Osteoblast (primary cell): ENCODE results near the gene HOXC9. TPM values are rescaled to one million over a fixed set of nuclear protein-coding genes. Genes with fewer than 3 reads are reported as not detected.
A peak's percentile ranks its signal among the peaks of the same experiment; 100 is the strongest.

Experiments used
- DNase-seq: peaks from one replicate; pipeline ENCODE4 v3.0.0; 2011; ENCODE audit warnings: low spot score, mixed read lengths; ENCODE audit not compliant: insufficient read length; ENCODE audit errors: missing footprints
- H2AFZ ChIP-seq: 2 replicates; pipeline ENCODE4 v1.6.0; 2011; ENCODE audit warnings: mild to moderate bottlenecking, low read length
- H3K27ac ChIP-seq: 2 replicates; pipeline ENCODE4 v1.5.1; 2011; ENCODE audit warnings: mild to moderate bottlenecking, low read depth, low read length, moderate library complexity
- H3K27me3 ChIP-seq: 2 replicates; pipeline ENCODE4 v1.6.0; 2012; ENCODE audit warnings: mild to moderate bottlenecking, control low read depth, inconsistent platforms, low read length, moderate library complexity; ENCODE audit not compliant: insufficient read depth
- H3K36me3 ChIP-seq: 2 replicates; pipeline ENCODE4 v1.5.1; 2011; ENCODE audit warnings: mild to moderate bottlenecking, low read length, control low read depth, moderate library complexity; ENCODE audit not compliant: insufficient read depth
- H3K4me1 ChIP-seq: 2 replicates; pipeline ENCODE4 v1.5.1; 2011; ENCODE audit warnings: mild to moderate bottlenecking, low read length, control low read depth, moderate library complexity; ENCODE audit not compliant: insufficient read depth
- H3K4me2 ChIP-seq: 2 replicates; pipeline ENCODE4 v1.6.0; 2011; ENCODE audit warnings: mild to moderate bottlenecking, low read length; ENCODE audit not compliant: insufficient read depth
- H3K4me3 ChIP-seq: fragments of 200-600 bp; sonication (generic); 3 replicates; pipeline ENCODE4 v1.5.1; 2012; ENCODE audit warnings: mild to moderate bottlenecking, low read length, inconsistent platforms; ENCODE audit not compliant: insufficient read depth
- H3K79me2 ChIP-seq: 2 replicates; pipeline ENCODE4 v1.6.0; 2012; ENCODE audit warnings: mild to moderate bottlenecking, low read length, control low read depth, inconsistent platforms; ENCODE audit not compliant: insufficient read depth
- H3K9me3 ChIP-seq: 2 replicates; pipeline ENCODE4 v1.5.1; 2011; ENCODE audit warnings: low read depth, low read length, control low read depth
- H4K20me1 ChIP-seq: 2 replicates; pipeline ENCODE4 v1.6.0; 2012; ENCODE audit warnings: mild to moderate bottlenecking, low read length, control low read depth; ENCODE audit not compliant: insufficient read depth
- total RNA-seq: library from RNA; depleted of rRNA; stranded (reverse); fragments of >200 nt; gene quantifications from 2 replicates; pipeline ENCODE4 v1.2.3, GENCODE V29; 2012
- TF ChIP-seq, protein P1 (sequence below): IDR thresholded peaks from 2 replicates; pipeline ENCODE4 v1.5.1; 2011; ENCODE audit warnings: mild to moderate bottlenecking, low read depth, low read length, moderate library complexity; ENCODE audit errors: extremely low read depth

HOXC9 gene
- total RNA-seq, 1 donor, result 11.6 TPM

DNA sequence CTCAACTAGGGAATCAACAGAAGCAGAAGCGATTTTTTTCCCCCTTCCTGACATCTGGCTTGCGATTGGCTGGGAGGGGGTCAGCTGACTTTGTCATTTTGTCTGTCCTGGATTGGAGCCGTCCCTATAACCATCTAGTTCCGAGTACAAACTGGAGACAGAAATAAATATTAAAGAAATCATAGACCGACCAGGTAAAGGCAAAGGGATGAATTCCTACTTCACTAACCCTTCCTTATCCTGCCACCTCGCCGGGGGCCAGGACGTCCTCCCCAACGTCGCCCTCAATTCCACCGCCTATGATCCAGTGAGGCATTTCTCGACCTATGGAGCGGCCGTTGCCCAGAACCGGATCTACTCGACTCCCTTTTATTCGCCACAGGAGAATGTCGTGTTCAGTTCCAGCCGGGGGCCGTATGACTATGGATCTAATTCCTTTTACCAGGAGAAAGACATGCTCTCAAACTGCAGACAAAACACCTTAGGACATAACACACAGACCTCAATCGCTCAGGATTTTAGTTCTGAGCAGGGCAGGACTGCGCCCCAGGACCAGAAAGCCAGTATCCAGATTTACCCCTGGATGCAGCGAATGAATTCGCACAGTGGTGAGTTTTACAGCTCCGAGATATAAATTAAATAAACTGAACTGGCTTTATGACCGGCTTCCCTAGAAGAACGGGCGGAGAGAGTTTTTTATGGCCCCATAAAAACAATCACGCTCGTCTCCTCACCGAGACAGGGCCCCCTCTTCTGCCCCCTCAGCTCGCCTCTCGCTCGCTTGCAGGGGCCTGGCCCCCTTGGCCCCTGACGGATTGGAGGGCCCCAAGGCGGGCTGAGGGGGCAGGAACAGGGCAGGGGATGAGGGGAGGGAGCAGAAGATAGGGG lies 28.6 kb downstream of the HOXC9 start, which contains the start of gene HOXC6:
Gene HOXC6 (plus strand): TSS at position 127 of the 888 bp plus-strand sequence. CDS start 82 bp downstream, at position 209.
- no peaks in the 10 kb centered on the region for H3K27me3 ChIP-seq

DNA sequence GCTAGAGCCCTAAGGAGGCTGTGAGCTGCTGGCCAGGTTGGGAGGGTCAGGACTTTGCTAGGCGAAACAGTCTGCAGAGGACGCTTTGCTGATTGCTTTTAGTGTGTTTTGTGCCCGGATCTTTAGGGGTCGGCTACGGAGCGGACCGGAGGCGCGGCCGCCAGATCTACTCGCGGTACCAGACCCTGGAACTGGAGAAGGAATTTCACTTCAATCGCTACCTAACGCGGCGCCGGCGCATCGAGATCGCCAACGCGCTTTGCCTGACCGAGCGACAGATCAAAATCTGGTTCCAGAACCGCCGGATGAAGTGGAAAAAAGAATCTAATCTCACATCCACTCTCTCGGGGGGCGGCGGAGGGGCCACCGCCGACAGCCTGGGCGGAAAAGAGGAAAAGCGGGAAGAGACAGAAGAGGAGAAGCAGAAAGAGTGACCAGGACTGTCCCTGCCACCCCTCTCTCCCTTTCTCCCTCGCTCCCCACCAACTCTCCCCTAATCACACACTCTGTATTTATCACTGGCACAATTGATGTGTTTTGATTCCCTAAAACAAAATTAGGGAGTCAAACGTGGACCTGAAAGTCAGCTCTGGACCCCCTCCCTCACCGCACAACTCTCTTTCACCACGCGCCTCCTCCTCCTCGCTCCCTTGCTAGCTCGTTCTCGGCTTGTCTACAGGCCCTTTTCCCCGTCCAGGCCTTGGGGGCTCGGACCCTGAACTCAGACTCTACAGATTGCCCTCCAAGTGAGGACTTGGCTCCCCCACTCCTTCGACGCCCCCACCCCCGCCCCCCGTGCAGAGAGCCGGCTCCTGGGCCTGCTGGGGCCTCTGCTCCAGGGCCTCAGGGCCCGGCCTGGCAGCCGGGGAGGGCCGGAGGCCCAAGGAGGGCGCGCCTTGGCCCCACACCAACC lies 29.8 kb downstream of the HOXC9 start:
- Histone ChIP-seq H3K4me2 (no peak overlapping the region), H2AFZ (no peak overlapping the region), H3K9me3 (no peaks in the 10 kb centered on the region), H4K20me1 (peaks cover 23% of the 10 kb centered on the region), H3K27ac (no peak overlapping the region), H3K79me2 (peaks cover 58% of the 10 kb centered on the region), H3K36me3 (peaks cover 10% of the 10 kb centered on the region), H3K4me1 (peaks cover 30% of the 10 kb centered on the region), H3K27me3 (no peaks in the 10 kb centered on the region), H3K4me3 (no peak overlapping the region)
- no peak for DNase-seq
- TF ChIP-seq, protein P1, sequence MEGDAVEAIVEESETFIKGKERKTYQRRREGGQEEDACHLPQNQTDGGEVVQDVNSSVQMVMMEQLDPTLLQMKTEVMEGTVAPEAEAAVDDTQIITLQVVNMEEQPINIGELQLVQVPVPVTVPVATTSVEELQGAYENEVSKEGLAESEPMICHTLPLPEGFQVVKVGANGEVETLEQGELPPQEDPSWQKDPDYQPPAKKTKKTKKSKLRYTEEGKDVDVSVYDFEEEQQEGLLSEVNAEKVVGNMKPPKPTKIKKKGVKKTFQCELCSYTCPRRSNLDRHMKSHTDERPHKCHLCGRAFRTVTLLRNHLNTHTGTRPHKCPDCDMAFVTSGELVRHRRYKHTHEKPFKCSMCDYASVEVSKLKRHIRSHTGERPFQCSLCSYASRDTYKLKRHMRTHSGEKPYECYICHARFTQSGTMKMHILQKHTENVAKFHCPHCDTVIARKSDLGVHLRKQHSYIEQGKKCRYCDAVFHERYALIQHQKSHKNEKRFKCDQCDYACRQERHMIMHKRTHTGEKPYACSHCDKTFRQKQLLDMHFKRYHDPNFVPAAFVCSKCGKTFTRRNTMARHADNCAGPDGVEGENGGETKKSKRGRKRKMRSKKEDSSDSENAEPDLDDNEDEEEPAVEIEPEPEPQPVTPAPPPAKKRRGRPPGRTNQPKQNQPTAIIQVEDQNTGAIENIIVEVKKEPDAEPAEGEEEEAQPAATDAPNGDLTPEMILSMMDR, result no peak

More for the DNA sequence above, 28.6 kb downstream of the HOXC9 start, which contains the start of gene HOXC6:
- Histone ChIP-seq H3K27ac (peak within 1 kb of the TSS; percentile 2), H4K20me1 (peaks cover 32% of the 10 kb centered on the region), H2AFZ (peak within 1 kb of the TSS; percentile 1), H3K4me1 (peaks cover 42% of the 10 kb centered on the region), H3K4me3 (peak within 1 kb of the TSS; percentile 54), H3K79me2 (peaks cover 64% of the 10 kb centered on the region), H3K9me3 (no peaks in the 10 kb centered on the region), H3K36me3 (peaks cover 10% of the 10 kb centered on the region), H3K4me2 (peak within 1 kb of the TSS; percentile 61)
- TF ChIP-seq, protein P1, result no peak
- DNase-seq, result no peak

DNA sequence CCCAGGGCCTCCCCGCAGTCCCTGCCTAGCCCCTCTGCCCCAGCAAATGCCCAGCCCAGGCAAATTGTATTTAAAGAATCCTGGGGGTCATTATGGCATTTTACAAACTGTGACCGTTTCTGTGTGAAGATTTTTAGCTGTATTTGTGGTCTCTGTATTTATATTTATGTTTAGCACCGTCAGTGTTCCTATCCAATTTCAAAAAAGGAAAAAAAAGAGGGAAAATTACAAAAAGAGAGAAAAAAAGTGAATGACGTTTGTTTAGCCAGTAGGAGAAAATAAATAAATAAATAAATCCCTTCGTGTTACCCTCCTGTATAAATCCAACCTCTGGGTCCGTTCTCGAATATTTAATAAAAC lies 30.5 kb downstream of the HOXC9 start:
- Histone ChIP-seq H3K4me3 (no peak overlapping the region), H3K4me1 (peaks cover 24% of the 10 kb centered on the region), H3K27me3 (no peaks in the 10 kb centered on the region), H3K4me2 (no peak overlapping the region), H2AFZ (no peak overlapping the region), H3K27ac (no peak overlapping the region), H3K79me2 (peaks cover 57% of the 10 kb centered on the region), H3K9me3 (no peaks in the 10 kb centered on the region), H3K36me3 (peaks cover 10% of the 10 kb centered on the region), H4K20me1 (peaks cover 23% of the 10 kb centered on the region)
- TF ChIP-seq, protein P1, result no peak
- no peak for DNase-seq
